OCI-LY7 (cell line): Measurements from ENCODE around the gene INTS1. TPM values are rescaled to one million over a fixed set of nuclear protein-coding genes. Genes with fewer than 3 reads are reported as not detected.

Source experiments
- BruUV-seq: library from RNA; stranded (reverse); fragments of 400-500 nt; replicated peaks from 2 replicates; lab custom pipeline; 2021; lab: Mats Ljungman, UMichigan
- CTCF ChIA-PET: fragments of 300-600 bp; sonication (Branson Sonifier 250); formaldehyde crosslinking; loops from one replicate; lab custom pipeline; 2022; ENCODE audit warnings: antibody characterized with exemption; ENCODE audit not compliant: unreplicated experiment; lab: Charles Lee
- POLR2A ChIA-PET: fragments of 300-600 bp; sonication (Branson Sonifier 250); formaldehyde crosslinking; loops from one replicate; lab custom pipeline; 2022; ENCODE audit warnings: antibody characterized with exemption; lab: Charles Lee
- DNase-seq: peaks from one replicate; pipeline ENCODE4 v3.0.0-alpha.2; 2015; ENCODE audit warnings: low spot score
- H2AFZ ChIP-seq: fragments of 200-600 bp; sonication (generic), shearing (Covaris generic); 2 replicates; pipeline ENCODE4 v1.6.1; 2014; ENCODE audit warnings: mild to moderate bottlenecking, antibody characterized with exemption, low read length, moderate library complexity
- H3K27ac ChIP-seq: fragments of 200-600 bp; sonication (generic); 2 replicates; pipeline ENCODE4 v1.5.1; 2014; ENCODE audit warnings: mixed run types, low read depth, mild to moderate bottlenecking, moderate library complexity, low read length, inconsistent platforms; ENCODE audit not compliant: poor library complexity, severe bottlenecking
- H3K36me3 ChIP-seq: fragments of 200-600 bp; sonication (generic); 2 replicates; pipeline ENCODE4 v1.6.1; 2014; ENCODE audit warnings: mild to moderate bottlenecking, antibody characterized with exemption, low read length, moderate library complexity, mixed read lengths; ENCODE audit not compliant: insufficient read depth
- H3K4me1 ChIP-seq: fragments of 200-600 bp; sonication (generic); 2 replicates; pipeline ENCODE4 v1.5.1; 2014; ENCODE audit warnings: mild to moderate bottlenecking, low read length; ENCODE audit not compliant: insufficient read depth, poor library complexity, severe bottlenecking
- H3K4me2 ChIP-seq: fragments of 200-600 bp; sonication (generic); 2 replicates; pipeline ENCODE4 v1.6.1; 2014; ENCODE audit warnings: mild to moderate bottlenecking, low read length
- H3K4me3 ChIP-seq: fragments of 200-600 bp; sonication (generic); 2 replicates; pipeline ENCODE4 v1.5.1; 2014; ENCODE audit warnings: mild to moderate bottlenecking, low read depth, low read length; ENCODE audit not compliant: poor library complexity, severe bottlenecking
- H3K79me2 ChIP-seq: fragments of 200-600 bp; sonication (generic); 2 replicates; pipeline ENCODE4 v1.6.1; 2016; ENCODE audit warnings: low read depth, mild to moderate bottlenecking, low read length, moderate library complexity, mixed read lengths; ENCODE audit not compliant: insufficient read depth
- H3K9me2 ChIP-seq: fragments of 200-600 bp; sonication (generic); 2 replicates; pipeline ENCODE4 v1.6.1; 2016; ENCODE audit warnings: mild to moderate bottlenecking, low read length, mixed read lengths; ENCODE audit not compliant: insufficient read depth
- H3K9me3 ChIP-seq: fragments of 200-600 bp; sonication (generic); 2 replicates; pipeline ENCODE4 v1.6.1; 2014; ENCODE audit warnings: mild to moderate bottlenecking, mixed run types, low read length, mixed read lengths
- H4K20me1 ChIP-seq: fragments of 200-600 bp; sonication (generic); 2 replicates; pipeline ENCODE4 v1.6.1; 2014; ENCODE audit warnings: mild to moderate bottlenecking, antibody characterized with exemption, low read length, moderate library complexity, mixed read lengths; ENCODE audit not compliant: insufficient read depth
- EZH2phosphoT487 ChIP-seq: fragments of 200-600 bp; sonication (generic); IDR thresholded peaks from 2 replicates; pipeline ENCODE4 v1.6.1; 2018; ENCODE audit warnings: low read depth, borderline replicate concordance, mild to moderate bottlenecking, mixed run types, antibody characterized with exemption, low read length, moderate library complexity, mixed read lengths
- intact Hi-C: fragments of 100-400 bp; cut with micrococcal nuclease; formaldehyde crosslinking; loops from one replicate; pipeline ENCODE4 v1.10.0; 2022; ENCODE audit not compliant: unreplicated experiment
- total RNA-seq, 2 experiments: library from RNA; depleted of rRNA in 1 of 2; stranded (reverse); fragments of >200 nt in 1 of 2; shearing (Covaris generic) in 1 of 2; gene quantifications; 2 replicates each; pipeline ENCODE4 v1.2.3, GENCODE V29; 2014 to 2022
- TF ChIP-seq, protein P1 (sequence below): fragments of 200-600 bp; sonication (generic); conservative IDR thresholded peaks from 2 replicates; pipeline ENCODE4 v1.5.1; 2014; ENCODE audit warnings: mild to moderate bottlenecking, antibody characterized with exemption, low read length, moderate library complexity, mixed read lengths

The INTS1 gene
- total RNA-seq, 2 experiments from 2014 or later: 83.6 to 188 TPM

DNA sequence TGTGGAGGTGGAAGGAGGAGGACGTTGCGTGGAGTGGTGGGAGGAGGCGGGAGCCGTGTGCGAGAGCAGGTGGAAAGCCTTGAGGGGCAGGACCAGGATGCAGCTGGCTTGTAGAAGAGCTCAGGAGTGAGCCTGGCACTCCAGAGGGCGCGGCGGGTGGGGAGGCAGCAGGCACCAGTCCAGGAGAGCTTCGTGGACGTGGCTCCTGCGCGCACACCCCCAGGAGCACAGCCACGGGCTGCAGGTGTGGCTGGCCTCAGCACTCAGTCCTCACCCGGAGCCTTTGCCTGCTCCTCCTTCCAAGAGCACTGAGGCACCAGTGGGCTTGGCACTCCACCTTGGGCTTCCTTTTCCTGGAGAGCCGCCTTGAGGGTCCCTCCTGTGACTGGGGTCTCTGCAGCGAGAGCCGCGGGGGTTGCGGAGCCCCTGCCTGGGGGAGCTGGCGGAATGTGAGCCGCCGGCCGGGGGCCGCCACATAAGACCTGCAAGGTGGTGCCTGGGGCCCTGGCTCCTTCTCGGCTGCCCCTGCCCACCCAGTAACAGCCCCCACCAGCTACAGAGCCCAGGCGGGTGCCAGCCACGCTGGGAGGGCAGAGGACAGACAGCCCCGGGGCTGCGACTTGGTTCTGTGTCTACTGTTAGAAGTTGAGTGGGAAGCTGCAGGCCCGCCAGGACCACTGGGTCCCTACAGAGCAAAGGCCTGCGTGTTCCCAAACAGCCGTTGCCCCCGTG lies 37.4 kb upstream of the INTS1 start:
- Histone ChIP-seq H3K9me3 (no peaks in the 10 kb centered on the region), H3K36me3 (peaks cover 63% of the 10 kb centered on the region), H3K79me2 (peaks cover 5% of the 10 kb centered on the region; the same call in 1 of the 2 replicates), H3K4me3 (no peak overlapping the region), H4K20me1 (no peaks in the 10 kb centered on the region; the same call in 1 of the 2 replicates), H3K27ac (no peak overlapping the region), H3K4me2 (no peak overlapping the region), H3K4me1 (no peaks in the 10 kb centered on the region), H2AFZ (no peak overlapping the region), H3K9me2 (no peaks in the 10 kb centered on the region)
- intact Hi-C loops: no loop called here
- no TSS peak for BruUV-seq
- CTCF ChIA-PET: interaction anchor here (0.6 kb wide), 2 partner anchors 36 to 1378 kb away, joined by 3 read pairs; no protein-coding TSS in a partner anchor
- POLR2A ChIA-PET: no interaction called here
- no peak for TF ChIP-seq EZH2phosphoT487
- TF ChIP-seq, protein P1, sequence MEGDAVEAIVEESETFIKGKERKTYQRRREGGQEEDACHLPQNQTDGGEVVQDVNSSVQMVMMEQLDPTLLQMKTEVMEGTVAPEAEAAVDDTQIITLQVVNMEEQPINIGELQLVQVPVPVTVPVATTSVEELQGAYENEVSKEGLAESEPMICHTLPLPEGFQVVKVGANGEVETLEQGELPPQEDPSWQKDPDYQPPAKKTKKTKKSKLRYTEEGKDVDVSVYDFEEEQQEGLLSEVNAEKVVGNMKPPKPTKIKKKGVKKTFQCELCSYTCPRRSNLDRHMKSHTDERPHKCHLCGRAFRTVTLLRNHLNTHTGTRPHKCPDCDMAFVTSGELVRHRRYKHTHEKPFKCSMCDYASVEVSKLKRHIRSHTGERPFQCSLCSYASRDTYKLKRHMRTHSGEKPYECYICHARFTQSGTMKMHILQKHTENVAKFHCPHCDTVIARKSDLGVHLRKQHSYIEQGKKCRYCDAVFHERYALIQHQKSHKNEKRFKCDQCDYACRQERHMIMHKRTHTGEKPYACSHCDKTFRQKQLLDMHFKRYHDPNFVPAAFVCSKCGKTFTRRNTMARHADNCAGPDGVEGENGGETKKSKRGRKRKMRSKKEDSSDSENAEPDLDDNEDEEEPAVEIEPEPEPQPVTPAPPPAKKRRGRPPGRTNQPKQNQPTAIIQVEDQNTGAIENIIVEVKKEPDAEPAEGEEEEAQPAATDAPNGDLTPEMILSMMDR: no peak
- DNase-seq: no peak

DNA sequence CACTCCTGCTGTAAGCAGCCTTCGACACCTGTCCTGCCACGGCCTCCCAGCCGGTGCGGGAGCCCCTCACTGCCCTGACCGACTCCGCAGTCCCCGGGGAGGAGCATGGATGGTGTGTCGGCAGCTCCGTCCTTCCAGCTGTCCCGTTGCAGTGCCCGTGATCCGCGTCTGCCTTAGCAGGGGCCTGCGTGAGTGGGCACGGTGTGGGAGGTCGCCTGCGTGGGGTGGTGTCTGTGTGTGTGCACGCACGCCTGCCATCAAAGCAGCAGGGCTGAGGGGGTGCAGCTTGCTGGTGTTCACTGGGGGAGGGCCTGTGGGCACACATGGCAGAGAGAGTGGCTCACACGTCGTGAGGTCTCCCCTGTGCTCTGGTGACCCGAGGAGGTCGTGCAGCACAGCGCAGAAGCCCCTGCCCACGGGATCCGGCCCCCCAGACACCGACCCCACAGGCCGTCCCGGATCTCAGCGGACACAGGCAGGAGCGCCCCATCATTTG lies 36.6 kb upstream of the INTS1 start:
- H3K4me3 ChIP-seq: no peak overlapping the region
- no peaks in the 10 kb centered on the region for H3K9me3 ChIP-seq
- H3K36me3 ChIP-seq: peaks cover 70% of the 10 kb centered on the region
- H3K9me2 ChIP-seq: no peaks in the 10 kb centered on the region
- no peak for DNase-seq
- H3K27ac ChIP-seq: no peak overlapping the region
- POLR2A ChIA-PET: no interaction called here
- intact Hi-C loops: no loop called here
- CTCF ChIA-PET: interaction anchor here (0.6 kb wide), 1 partner anchor 1379 kb away, joined by 3 read pairs; no protein-coding TSS in a partner anchor
- no peak overlapping the region for H3K4me2 ChIP-seq
- peaks cover 8% of the 10 kb centered on the region; the same call in 1 of the 2 replicates for H3K79me2 ChIP-seq
- no TSS peak for BruUV-seq
- H4K20me1 ChIP-seq: no peaks in the 10 kb centered on the region; the same call in 1 of the 2 replicates
- TF ChIP-seq EZH2phosphoT487: no peak
- TF ChIP-seq, protein P1: no peak
- no peak overlapping the region for H2AFZ ChIP-seq
- H3K4me1 ChIP-seq: no peaks in the 10 kb centered on the region
